HG03520 (cell line): ENCODE results near the gene KDM2B.

Experiments used
- ATAC-seq: cut with Tn5 transposase; IDR thresholded peaks from one replicate; pipeline ENCODE4 v1.9.1; 2021; ENCODE audit warnings: mild to moderate bottlenecking, moderate library complexity; ENCODE audit not compliant: unreplicated experiment

KDM2B gene

GRCh38 chr12:121568518-121568917, 12.3 kb downstream of the KDM2B start:
- no peak for ATAC-seq

GRCh38 chr12:121565076-121565475, 15.7 kb downstream of the KDM2B start:
- ATAC-seq: no peak

GRCh38 chr12:121562488-121562887, 18.3 kb downstream of the KDM2B start:
- ATAC-seq: no peak

GRCh38 chr12:121561009-121561395, 19.8 kb downstream of the KDM2B start:
- ATAC-seq: no peak

- ATAC-seq: no peak
Observed at GRCh38 chr12:121560392-121561008, 20.3 kb downstream of the KDM2B start.

GRCh38 chr12:121558956-121559355, 21.9 kb downstream of the KDM2B start:
- no peak for ATAC-seq

- no peak for ATAC-seq
Observed at GRCh38 chr12:121550974-121551634, 29.7 kb downstream of the KDM2B start.

GRCh38 chr12:121549075-121549474, 31.7 kb downstream of the KDM2B start:
- no peak for ATAC-seq

- ATAC-seq: no peak
Observed at GRCh38 chr12:121545480-121545879, 35.3 kb downstream of the KDM2B start.

- ATAC-seq: no peak
Observed at GRCh38 chr12:121543786-121544185, 37.0 kb downstream of the KDM2B start.

- ATAC-seq: no peak
Observed at GRCh38 chr12:121539908-121540307, 40.9 kb downstream of the KDM2B start.

GRCh38 chr12:121538699-121539061, 42.1 kb downstream of the KDM2B start:
- no peak for ATAC-seq

- peak; percentile 4 for ATAC-seq
Observed at GRCh38 chr12:121537814-121538698, 42.8 kb downstream of the KDM2B start.

GRCh38 chr12:121536899-121537813, 43.7 kb downstream of the KDM2B start:
- ATAC-seq: peak; percentile 48

- ATAC-seq: peak; percentile 59
Observed at GRCh38 chr12:121536054-121536898, 44.5 kb downstream of the KDM2B start.

- no peak for ATAC-seq
Observed at GRCh38 chr12:121535150-121536053, 45.4 kb downstream of the KDM2B start.

- no peak for ATAC-seq
Observed at GRCh38 chr12:121534495-121535148, 46.2 kb downstream of the KDM2B start.

- ATAC-seq: no peak
Observed at GRCh38 chr12:121533394-121534090, 47.3 kb downstream of the KDM2B start.
